Naive thymus-derived CD8-positive, alpha-beta T cell (primary cell): ENCODE measurements around the gene FTCDNL1. TPM values are rescaled to one million over a fixed set of nuclear protein-coding genes. Genes with fewer than 3 reads are reported as not detected.

Experiments
- ATAC-seq, 2 donors: fragments of 150-1000 bp; cut with Tn5 transposase in 1 of 2; sonication (Bioruptor Pico), chemical (Tn5 transposase) in 1 of 2; 1 replicate in 1 of 2; 2 replicates in 1 of 2; pipeline ENCODE4 v1.10.0; 2021; ENCODE audit warnings: mild to moderate bottlenecking in 2 of 2, moderate library complexity in 2 of 2
- POLR2A ChIA-PET: fragments of 350-600 bp; sonication (Branson Sonifier 250); formaldehyde crosslinking; loops from one replicate; lab custom pipeline; 2021; ENCODE audit warnings: antibody characterized with exemption; lab: Charles Lee
- DNase-seq, 10 donors: peaks; one replicate each; pipeline versions ENCODE4 v3.0.0 to v3.0.0-alpha.2; 2020 to 2022
- H3K27ac Mint-ChIP-seq, 10 donors: one replicate each; pipeline ENCODE4 v1.8.0; 2020 to 2022; ENCODE audit warnings: mild to moderate bottlenecking in 10 of 10, mixed read lengths in 10 of 10, moderate library complexity in 4 of 10, inconsistent platforms in 1 of 10
- H3K27me3 Mint-ChIP-seq, 5 donors: one replicate each; pipeline ENCODE4 v1.8.0; 2021 to 2022; ENCODE audit warnings: mixed read lengths in 5 of 5
- H3K36me3 Mint-ChIP-seq, 3 donors: one replicate each; pipeline ENCODE4 v1.8.0; 2020 to 2022; ENCODE audit warnings: mixed read lengths in 3 of 3, mild to moderate bottlenecking in 2 of 3, inconsistent platforms in 1 of 3
- H3K4me1 Mint-ChIP-seq, 4 donors: one replicate each; pipeline ENCODE4 v1.8.0; 2021 to 2022; ENCODE audit warnings: mixed read lengths in 4 of 4
- H3K4me3 Mint-ChIP-seq, 10 donors: one replicate each; pipeline ENCODE4 v1.8.0; 2020 to 2022; ENCODE audit warnings: mild to moderate bottlenecking in 10 of 10, mixed read lengths in 10 of 10, moderate library complexity in 6 of 10, inconsistent platforms in 1 of 10
- H3K9me3 Mint-ChIP-seq, 9 donors: one replicate each; pipeline ENCODE4 v1.8.0; 2020 to 2022; ENCODE audit warnings: mixed read lengths in 9 of 9, mild to moderate bottlenecking in 3 of 9, inconsistent platforms in 1 of 9, moderate library complexity in 1 of 9
- polyA plus RNA-seq, 3 donors: library from polyadenylated mRNA; unstranded; fragments of 300-500 nt; fragmentation: Illumina TruSeq; gene quantifications; one replicate each; pipeline ENCODE4 v1.2.3, GENCODE V29; 2021
- total RNA-seq, 8 experiments: library from RNA in 2 of 8; stranded (reverse) in 2 of 8; gene quantifications; one replicate each; pipeline ENCODE4 v1.2.3 and lab custom pipeline; 2021 to 2026

FTCDNL1 gene
- total and polyA plus RNA-seq, 5 experiments from 2014 or later, result 1.2 to 3.2 (median 2.3) TPM

- POLR2A ChIA-PET, result no interaction called here
- Mint-ChIP-seq H3K27ac (no peak overlapping the region), H3K4me1 (no peaks in the 10 kb centered on the region), H3K4me3 (no peak overlapping the region), H3K27me3 (peaks cover 0 to 8% (median 0%) of the 10 kb centered on the region in 5 donors), H3K9me3 (peaks cover 0 to 16% (median 0%) of the 10 kb centered on the region in 9 donors), H3K36me3 (peaks cover 0 to 5% (median 0%) of the 10 kb centered on the region in 3 donors)
- DNase-seq (no peak), ATAC-seq (no peak)
Measured at GRCh38 chr2:199770716-199771115, 80.3 kb downstream of the FTCDNL1 start.

- peaks cover 0 to 5% (median 0%) of the 10 kb centered on the region in 3 donors for H3K36me3 Mint-ChIP-seq
- no peaks in the 10 kb centered on the region for H3K4me1 Mint-ChIP-seq
- no peak for DNase-seq
- no peak for ATAC-seq
- no peak overlapping the region for H3K27ac Mint-ChIP-seq
- H3K9me3 Mint-ChIP-seq, result peaks cover 0 to 16% (median 0%) of the 10 kb centered on the region in 9 donors
- H3K4me3 Mint-ChIP-seq, result no peak overlapping the region
- peaks cover 0 to 2% (median 0%) of the 10 kb centered on the region in 5 donors for H3K27me3 Mint-ChIP-seq
- POLR2A ChIA-PET, result no interaction called here
Measured at GRCh38 chr2:199765646-199766045, 85.3 kb downstream of the FTCDNL1 start.

GRCh38 chr2:199764273-199764800, 86.7 kb downstream of the FTCDNL1 start:
- Mint-ChIP-seq H3K27me3 (peaks cover 0 to 2% (median 0%) of the 10 kb centered on the region in 5 donors), H3K4me3 (no peak overlapping the region), H3K4me1 (no peaks in the 10 kb centered on the region), H3K27ac (no peak overlapping the region), H3K9me3 (peaks cover 0 to 7% (median 0%) of the 10 kb centered on the region in 9 donors), H3K36me3 (no peaks in the 10 kb centered on the region)
- ATAC-seq (no peak), DNase-seq (no peak)
- POLR2A ChIA-PET, result no interaction called here

- POLR2A ChIA-PET, result interaction anchor here (0.6 kb wide), 1 partner anchor 290 kb away, joined by 6 read pairs; no protein-coding TSS in a partner anchor
Measured at GRCh38 chr2:199762963-199763362, 88.0 kb downstream of the FTCDNL1 start.

GRCh38 chr2:199760574-199760973, 90.4 kb downstream of the FTCDNL1 start:
- Mint-ChIP-seq H3K4me3 (no peak overlapping the region), H3K4me1 (no peaks in the 10 kb centered on the region), H3K27ac (no peak overlapping the region), H3K27me3 (peaks cover 0 to 10% (median 5%) of the 10 kb centered on the region in 5 donors), H3K9me3 (no peaks in the 10 kb centered on the region), H3K36me3 (no peaks in the 10 kb centered on the region)
- DNase-seq (no peak), ATAC-seq (no peak)
- POLR2A ChIA-PET, result no interaction called here

More at GRCh38 chr2:199762963-199763362, 88.0 kb downstream of the FTCDNL1 start:
- H3K27me3 Mint-ChIP-seq, result peaks cover 0 to 5% (median 0%) of the 10 kb centered on the region in 5 donors
- H3K9me3 Mint-ChIP-seq, result no peaks in the 10 kb centered on the region
- no peaks in the 10 kb centered on the region for H3K4me1 Mint-ChIP-seq
- no peak for DNase-seq
- H3K27ac Mint-ChIP-seq, result no peak overlapping the region
- no peak overlapping the region for H3K4me3 Mint-ChIP-seq
- no peak for ATAC-seq
- H3K36me3 Mint-ChIP-seq, result no peaks in the 10 kb centered on the region

- ATAC-seq, result no peak
- Mint-ChIP-seq H3K36me3 (peaks cover 0 to 4% (median 0%) of the 10 kb centered on the region in 3 donors), H3K4me3 (no peak overlapping the region), H3K27me3 (peaks cover 0 to 27% (median 8%) of the 10 kb centered on the region in 5 donors), H3K27ac (no peak overlapping the region), H3K4me1 (no peaks in the 10 kb centered on the region), H3K9me3 (peaks cover 0 to 5% (median 0%) of the 10 kb centered on the region in 9 donors)
- no peak for DNase-seq
- POLR2A ChIA-PET, result no interaction called here
Measured at GRCh38 chr2:199757233-199757870, 93.6 kb downstream of the FTCDNL1 start.

- POLR2A ChIA-PET, result no interaction called here
- peaks cover 0 to 7% (median 0%) of the 10 kb centered on the region in 3 donors for H3K36me3 Mint-ChIP-seq
- H3K9me3 Mint-ChIP-seq, result peaks cover 0 to 7% (median 0%) of the 10 kb centered on the region in 9 donors
- H3K27ac Mint-ChIP-seq, result no peak overlapping the region
- ATAC-seq, result no peak
- no peak overlapping the region for H3K4me3 Mint-ChIP-seq
- H3K27me3 Mint-ChIP-seq, result peaks cover 2 to 27% (median 10%) of the 10 kb centered on the region in 5 donors
- DNase-seq, result no peak
- H3K4me1 Mint-ChIP-seq, result no peaks in the 10 kb centered on the region
Measured at GRCh38 chr2:199756743-199757142, 94.2 kb downstream of the FTCDNL1 start.

- H3K4me1 Mint-ChIP-seq, result no peaks in the 10 kb centered on the region
Measured at GRCh38 chr2:199756211-199756610, 94.8 kb downstream of the FTCDNL1 start.

GRCh38 chr2:199754766-199755165, 96.2 kb downstream of the FTCDNL1 start:
- ATAC-seq (no peak), DNase-seq (no peak)
- no peak overlapping the region for H3K4me3 Mint-ChIP-seq
- peaks cover 0 to 12% (median 4%) of the 10 kb centered on the region in 9 donors for H3K9me3 Mint-ChIP-seq
- POLR2A ChIA-PET, result no interaction called here
- no peak overlapping the region for H3K27ac Mint-ChIP-seq
- H3K4me1 Mint-ChIP-seq, result no peaks in the 10 kb centered on the region
- peaks cover 0 to 7% (median 0%) of the 10 kb centered on the region in 3 donors for H3K36me3 Mint-ChIP-seq
- peaks cover 6 to 27% (median 10%) of the 10 kb centered on the region in 5 donors for H3K27me3 Mint-ChIP-seq

More at GRCh38 chr2:199756211-199756610, 94.8 kb downstream of the FTCDNL1 start:
- Mint-ChIP-seq H3K36me3 (peaks cover 0 to 7% (median 0%) of the 10 kb centered on the region in 3 donors), H3K9me3 (peaks cover 0 to 11% (median 2%) of the 10 kb centered on the region in 9 donors), H3K4me3 (no peak overlapping the region), H3K27me3 (peaks cover 3 to 27% (median 10%) of the 10 kb centered on the region in 5 donors), H3K27ac (no peak overlapping the region)
- ATAC-seq, result no peak
- POLR2A ChIA-PET, result no interaction called here
- DNase-seq, result no peak

GRCh38 chr2:199751492-199752120, 99.4 kb downstream of the FTCDNL1 start:
- peaks cover 0 to 12% (median 4%) of the 10 kb centered on the region in 9 donors for H3K9me3 Mint-ChIP-seq
- peaks cover 0 to 7% (median 0%) of the 10 kb centered on the region in 3 donors for H3K36me3 Mint-ChIP-seq
- H3K4me3 Mint-ChIP-seq, result no peak overlapping the region
- no peak for DNase-seq
- POLR2A ChIA-PET, result no interaction called here
- no peak for ATAC-seq
- no peak overlapping the region for H3K27ac Mint-ChIP-seq
- H3K4me1 Mint-ChIP-seq, result no peaks in the 10 kb centered on the region
- peaks cover 7 to 19% (median 12%) of the 10 kb centered on the region in 5 donors for H3K27me3 Mint-ChIP-seq

- peaks cover 0 to 12% (median 4%) of the 10 kb centered on the region in 9 donors for H3K9me3 Mint-ChIP-seq
- DNase-seq (no peak), ATAC-seq (no peak)
- H3K4me1 Mint-ChIP-seq, result no peaks in the 10 kb centered on the region
- no peak overlapping the region for H3K4me3 Mint-ChIP-seq
- H3K27ac Mint-ChIP-seq, result no peak overlapping the region
- peaks cover 7 to 19% (median 12%) of the 10 kb centered on the region in 5 donors for H3K27me3 Mint-ChIP-seq
- H3K36me3 Mint-ChIP-seq, result peaks cover 0 to 7% (median 0%) of the 10 kb centered on the region in 3 donors
- POLR2A ChIA-PET, result no interaction called here
Measured at GRCh38 chr2:199749571-199749970, 101.4 kb downstream of the FTCDNL1 start.

GRCh38 chr2:199744724-199745123, 106.3 kb downstream of the FTCDNL1 start:
- H3K4me3 Mint-ChIP-seq, result no peak overlapping the region
- no peaks in the 10 kb centered on the region for H3K36me3 Mint-ChIP-seq
- no peak overlapping the region for H3K27ac Mint-ChIP-seq
- H3K27me3 Mint-ChIP-seq, result peaks cover 5 to 20% (median 10%) of the 10 kb centered on the region in 5 donors
- peaks cover 3% of the 10 kb centered on the region in 4 donors for H3K4me1 Mint-ChIP-seq
- POLR2A ChIA-PET, result no interaction called here
- no peak for DNase-seq
- ATAC-seq, result no peak
- no peaks in the 10 kb centered on the region for H3K9me3 Mint-ChIP-seq

GRCh38 chr2:199744260-199744659, 106.7 kb downstream of the FTCDNL1 start:
- Mint-ChIP-seq H3K36me3 (no peaks in the 10 kb centered on the region), H3K4me1 (peaks cover 5 to 7% (median 6%) of the 10 kb centered on the region in 4 donors), H3K27me3 (peaks cover 7 to 25% (median 14%) of the 10 kb centered on the region in 5 donors), H3K4me3 (no peak overlapping the region), H3K9me3 (no peaks in the 10 kb centered on the region), H3K27ac (no peak overlapping the region)
- DNase-seq, result no peak
- ATAC-seq, result no peak
- POLR2A ChIA-PET, result no interaction called here
